GM21737 (cell line): ENCODE data around the gene PRDM16.

Experiments
- ATAC-seq: cut with Tn5 transposase; IDR thresholded peaks from one replicate; pipeline ENCODE4 v1.9.1; 2021; ENCODE audit warnings: mild to moderate bottlenecking, moderate library complexity; ENCODE audit not compliant: unreplicated experiment

The PRDM16 gene

DNA sequence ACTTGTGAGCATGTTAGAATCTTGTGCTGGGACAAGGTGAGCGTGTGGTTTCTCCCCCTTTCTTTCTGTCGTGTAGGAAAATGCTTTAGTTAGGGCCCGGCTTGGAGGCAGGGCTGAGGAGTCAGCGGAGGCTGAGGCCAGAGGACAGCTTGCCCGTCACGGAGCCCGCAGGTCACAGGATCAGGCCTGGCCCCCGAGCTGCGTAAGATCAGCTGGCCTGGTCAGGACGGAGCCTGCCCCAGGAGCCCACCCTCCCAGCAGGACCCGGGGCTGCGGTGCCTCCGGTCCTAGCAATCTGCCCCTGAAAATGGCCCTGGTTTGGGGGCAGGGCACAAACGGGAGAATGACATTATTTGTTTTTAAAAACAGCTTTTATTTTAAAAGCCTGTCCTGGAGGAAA is 52.0 kb downstream of the PRDM16 start:
- ATAC-seq = no peak

DNA sequence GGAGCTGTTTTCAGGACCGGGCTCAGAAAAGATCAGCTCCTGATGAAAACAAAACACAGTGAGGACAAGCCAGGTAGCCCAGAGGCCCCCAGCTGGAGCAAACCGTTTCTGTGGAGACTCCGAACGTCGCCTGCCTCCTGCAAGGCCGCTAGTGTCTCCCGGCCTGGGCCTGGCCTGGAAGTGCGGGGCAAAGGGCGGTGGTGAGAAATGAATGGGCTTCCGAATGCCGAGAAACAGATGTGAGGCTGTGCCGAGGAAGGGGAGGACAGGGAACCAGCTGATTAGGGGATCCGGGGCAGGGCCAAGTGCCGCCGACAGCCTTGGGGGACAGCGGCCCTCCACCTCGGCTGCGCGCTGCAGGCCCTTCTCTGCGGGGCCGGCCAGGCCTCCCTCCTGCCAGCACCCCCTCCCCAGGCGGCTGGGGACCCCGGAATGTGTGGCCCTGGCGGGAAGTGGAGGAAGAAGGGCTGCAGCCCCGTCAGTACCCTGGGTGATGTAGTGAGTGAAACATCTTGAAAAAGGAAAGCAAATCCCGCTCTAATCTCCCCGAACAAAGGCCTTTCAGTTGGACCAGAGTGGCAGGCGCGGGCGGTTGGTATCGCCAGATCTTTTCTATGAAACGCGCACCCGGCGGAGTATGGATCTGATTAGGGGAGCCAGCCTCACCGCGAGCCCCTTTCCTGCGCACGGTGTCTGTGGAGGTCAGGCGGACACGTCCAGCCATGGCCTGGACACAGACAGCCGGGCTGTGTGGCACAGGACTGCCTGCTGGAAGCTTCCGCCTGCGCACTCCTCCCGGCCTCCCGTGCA is 52.6 kb downstream of the PRDM16 start:
- no peak for ATAC-seq

DNA sequence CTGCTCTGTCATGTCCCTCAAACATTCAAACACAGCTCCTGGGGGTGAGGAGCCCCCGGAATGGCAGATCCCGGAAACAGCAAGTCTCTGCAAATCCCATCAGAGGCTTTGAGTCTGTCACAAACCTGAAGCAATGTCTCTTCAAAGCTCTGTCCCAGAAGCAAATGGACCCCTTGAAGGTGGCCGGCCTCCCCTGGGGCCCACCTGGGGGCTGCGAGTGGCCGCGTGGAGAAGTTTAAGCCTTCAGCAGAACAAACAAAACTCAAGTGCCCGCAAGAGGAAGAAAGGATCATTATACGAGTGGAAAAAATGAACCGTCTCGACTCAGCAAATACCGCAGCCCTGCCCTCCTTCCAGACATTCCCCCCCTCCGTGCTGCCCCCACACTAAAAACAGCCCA is 53.3 kb downstream of the PRDM16 start:
- no peak for ATAC-seq

DNA sequence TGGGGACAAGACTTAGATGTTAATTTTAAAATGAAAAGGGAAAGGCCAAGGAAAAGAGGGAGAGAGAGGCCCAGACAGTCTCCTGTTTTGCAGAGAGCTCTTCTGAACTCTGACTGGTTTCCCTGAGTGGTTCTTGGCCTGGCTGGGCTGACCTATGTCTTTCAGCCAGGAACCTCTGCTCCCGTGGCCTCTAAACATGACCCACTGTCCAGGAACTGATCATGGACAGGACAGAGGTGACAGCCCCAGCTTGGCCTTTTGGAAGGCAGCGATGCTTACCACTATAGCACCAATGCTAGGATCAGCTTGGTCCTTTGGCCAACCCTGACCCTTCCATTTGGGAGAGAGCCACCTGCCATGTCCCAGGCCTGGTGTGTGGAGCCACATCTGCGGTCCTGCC is 55.2 kb downstream of the PRDM16 start:
- ATAC-seq = no peak

DNA sequence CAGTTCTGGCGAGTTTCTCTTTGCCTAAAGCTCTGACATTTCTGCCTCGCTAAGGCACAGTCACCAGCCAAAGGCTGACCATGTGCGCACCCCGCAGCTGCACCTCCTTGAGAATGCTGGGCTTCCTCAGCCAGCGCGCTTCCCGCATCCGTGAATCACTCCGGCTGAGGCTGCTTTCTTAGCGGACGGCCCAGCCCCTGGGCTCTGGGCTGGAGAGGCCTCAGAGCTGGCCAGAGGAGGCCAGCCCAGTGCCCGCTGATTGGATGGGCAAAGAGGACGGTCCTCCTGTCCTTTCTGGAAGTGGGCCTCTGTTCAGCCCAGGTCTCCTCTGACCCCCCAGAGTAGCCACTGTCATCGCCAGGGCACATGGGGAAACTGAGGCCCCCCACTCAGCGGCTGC is 56.1 kb downstream of the PRDM16 start:
- no peak for ATAC-seq

DNA sequence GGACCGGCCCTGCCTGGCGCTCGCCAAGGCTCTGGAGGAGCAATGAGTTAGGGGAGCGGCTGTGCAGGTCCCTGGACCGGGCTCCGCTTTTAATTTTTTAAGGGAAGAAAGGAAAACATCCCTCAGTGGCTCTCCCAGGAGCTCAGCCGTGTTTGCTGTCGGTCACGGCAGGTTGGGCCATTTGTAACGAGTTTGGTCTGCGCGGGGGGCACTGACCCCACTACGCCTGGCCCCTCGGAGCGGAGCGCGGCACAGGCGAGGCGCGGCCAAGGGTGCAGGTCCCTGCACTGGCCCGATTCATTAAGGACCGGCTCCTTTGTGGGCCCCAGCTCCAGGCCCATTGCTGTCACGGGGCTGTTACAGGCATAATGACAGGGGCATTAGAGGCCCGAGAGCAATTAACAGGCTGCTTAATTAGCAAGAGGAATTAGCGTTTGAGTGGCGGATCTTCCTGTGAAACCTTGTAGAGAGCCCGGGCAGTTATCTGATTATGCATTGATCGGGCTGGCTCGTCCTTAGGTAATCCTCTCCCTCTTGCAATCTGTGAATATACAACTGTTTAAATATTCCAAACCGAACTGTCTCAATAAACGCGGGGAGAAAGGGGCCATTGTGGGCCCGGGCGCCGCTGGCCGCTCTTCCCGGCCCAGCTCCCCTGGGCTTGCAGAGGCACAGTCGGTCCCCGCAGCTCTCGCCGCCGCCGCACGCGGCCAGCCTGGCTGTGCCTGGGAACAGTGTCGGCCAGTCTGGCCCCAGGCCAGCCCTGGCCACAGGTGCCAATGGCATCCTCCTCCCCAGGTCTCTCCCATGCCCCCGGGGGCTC is 56.8 kb downstream of the PRDM16 start:
- no peak for ATAC-seq

DNA sequence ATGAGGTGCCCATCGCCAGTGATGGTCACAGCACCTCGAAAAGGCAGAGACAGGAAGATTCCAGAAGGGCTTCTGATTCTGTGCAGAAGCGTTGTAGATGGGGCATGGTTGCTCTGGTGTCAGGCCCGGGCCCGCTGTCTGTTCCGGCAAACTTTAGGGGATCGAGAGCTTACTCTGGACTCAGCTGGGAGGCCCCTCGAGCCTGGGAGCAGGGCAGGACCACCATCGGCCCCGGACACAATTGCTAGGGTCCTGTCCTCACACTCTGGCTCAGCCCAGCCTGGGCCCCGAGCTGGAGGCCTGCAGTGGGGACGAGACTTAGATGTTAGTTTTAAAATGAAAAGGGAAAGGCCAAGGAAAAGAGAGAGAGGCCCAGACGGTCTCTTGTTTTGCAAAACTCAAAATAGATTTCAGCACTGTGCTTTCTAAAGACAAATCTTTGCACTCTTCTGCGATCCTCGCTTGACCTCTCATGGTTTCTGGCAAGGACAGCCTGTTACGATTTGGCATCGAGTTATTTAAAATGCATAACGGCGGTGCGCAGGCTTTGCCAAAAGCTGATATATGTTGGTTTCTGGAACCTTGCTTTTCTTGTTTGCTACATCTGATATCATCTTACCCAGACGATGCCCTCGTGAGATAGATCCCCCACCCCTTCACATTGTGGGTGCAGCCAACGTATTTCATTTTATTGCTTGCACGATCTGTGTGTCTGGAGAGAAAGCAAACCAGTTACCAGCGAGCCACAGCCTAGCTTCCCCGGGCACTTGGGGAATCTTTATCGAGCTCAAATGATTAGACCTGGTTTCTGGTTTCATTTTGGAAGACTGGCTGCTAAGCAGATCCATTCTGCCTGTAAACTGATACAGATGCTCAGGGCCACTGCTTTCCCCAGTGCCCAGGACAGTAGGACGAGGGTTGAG is 58.0 kb downstream of the PRDM16 start:
- no peak for ATAC-seq

DNA sequence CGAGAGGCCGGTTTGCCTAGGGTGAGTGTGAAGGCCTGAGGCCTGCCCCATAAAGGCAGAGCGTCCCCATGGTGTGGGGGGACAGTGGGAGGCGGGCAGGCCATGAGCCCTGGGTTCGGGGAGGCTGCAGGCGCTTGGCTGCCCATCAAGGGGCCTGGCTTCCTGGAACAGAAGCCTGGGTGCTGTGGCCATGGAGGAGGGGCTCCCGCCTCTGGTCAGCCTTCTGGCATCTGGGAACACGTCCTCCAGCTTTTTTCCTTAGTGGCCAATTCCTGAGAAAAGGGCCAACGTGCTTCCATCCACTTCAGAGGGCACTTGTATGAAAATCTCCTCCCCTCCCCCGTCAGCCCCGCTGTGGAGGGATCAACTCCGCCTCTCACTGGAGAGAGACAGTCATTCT is 58.7 kb downstream of the PRDM16 start:
- ATAC-seq = no peak

DNA sequence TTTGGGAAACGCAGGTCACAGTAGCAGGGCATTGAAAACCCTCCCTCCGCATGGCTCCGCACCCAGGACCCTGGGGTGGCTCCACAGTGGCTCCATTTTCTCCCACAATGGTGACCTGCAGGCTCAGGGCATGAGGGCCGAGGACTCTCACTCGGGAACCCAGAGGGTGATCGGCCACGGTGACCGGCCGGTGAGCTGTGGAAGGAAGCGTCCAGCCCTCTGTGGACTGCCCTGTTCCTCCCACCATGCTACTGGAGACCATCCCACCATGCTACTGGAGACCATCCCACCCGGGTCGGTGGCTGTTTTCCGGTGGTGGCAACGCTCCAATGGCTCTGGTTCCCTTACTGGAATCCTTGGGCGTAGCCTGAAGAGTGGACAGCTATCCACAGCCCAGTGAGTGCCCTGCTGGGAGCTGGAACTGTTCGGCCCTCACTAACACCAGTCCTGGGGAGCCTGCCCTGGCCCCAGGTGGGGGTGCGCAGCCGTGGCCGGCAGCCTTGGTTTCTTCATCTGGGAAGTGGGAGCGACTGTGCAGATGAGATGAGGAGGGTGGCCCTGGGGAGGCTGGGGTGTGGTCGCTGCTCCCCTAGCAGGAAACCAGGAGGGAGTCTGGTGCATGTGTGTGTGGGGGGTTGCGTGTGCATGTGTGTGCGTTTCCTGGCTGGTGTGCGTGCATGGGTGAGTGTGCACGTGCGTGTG is 59.6 kb downstream of the PRDM16 start:
- no peak for ATAC-seq

DNA sequence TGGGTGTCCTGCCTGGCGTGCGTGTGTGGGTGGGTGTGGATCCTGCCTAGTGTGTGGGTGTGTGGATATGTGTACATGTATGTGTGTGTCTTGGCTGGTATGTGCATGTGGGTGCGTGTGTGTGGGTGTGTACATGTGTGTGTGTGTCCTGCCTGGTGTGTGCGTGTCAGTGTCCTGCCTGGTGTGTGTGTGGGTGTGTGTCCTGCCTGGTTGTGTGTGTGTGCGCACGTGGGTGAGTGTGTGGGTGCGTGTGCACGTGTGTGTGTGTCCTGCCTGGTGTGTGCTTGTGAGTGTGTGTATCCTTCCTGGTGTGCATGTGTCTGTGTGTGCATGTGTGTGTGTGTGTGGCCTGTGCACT is 60.1 kb downstream of the PRDM16 start:
- no peak for ATAC-seq

DNA sequence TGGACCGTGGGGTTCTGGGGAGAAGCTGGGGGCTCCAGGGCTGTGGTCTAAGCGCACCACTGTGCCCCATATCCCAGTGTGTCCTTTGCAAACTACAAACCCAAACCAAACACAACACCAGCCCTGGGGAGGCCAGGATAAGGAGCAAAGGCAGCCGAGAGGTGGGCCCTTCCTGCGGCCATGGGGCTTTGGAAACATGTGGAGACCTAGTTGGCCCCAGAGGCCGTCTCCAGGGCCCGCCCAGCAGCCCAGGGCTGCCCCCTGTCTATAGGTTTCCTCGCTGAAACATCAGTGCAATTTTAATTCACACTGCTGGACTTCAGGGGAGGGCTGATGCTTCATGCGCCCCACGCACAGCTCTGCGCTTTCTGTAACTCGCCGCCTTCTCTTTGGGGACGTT is 61.3 kb downstream of the PRDM16 start:
- no peak for ATAC-seq

DNA sequence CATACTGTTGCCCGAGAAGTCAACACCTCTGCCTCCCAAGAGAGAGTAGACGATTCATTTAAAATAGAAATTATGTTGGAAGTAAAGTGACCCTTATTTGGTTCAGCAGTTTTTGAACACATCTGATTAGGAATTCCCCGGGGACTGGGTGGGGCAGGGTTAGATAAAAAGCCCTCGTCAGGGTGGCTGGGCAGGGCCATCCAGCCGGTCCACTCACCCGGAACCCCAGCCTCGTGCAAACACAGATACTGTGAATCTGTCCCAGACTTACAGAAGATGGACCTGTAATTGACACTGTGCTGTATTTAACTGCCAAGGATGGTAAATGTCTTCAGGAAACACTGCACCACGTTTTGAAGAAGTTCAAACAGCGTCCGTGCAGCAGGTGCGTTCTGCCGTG is 63.7 kb downstream of the PRDM16 start:
- no peak for ATAC-seq

DNA sequence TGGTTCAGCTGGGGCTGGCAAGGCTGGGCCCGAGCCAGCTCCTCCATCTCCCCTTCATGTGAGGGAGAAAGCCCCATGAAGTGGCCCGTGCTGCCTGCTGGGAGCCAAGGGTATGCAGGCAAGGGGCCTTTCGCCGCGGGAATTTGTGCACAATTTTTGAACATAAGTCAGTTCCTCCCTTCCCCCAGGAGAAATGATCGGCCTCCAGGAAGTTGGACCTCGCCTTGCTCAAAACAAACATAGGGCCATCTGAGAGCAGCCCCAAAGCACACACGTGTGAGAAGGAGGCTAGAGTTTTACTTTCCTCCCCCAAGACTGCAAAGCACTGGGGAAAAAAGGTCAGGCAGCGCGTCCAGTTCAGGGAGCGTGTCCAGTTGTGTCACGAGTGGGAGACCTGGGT is 64.7 kb downstream of the PRDM16 start:
- no peak for ATAC-seq

DNA sequence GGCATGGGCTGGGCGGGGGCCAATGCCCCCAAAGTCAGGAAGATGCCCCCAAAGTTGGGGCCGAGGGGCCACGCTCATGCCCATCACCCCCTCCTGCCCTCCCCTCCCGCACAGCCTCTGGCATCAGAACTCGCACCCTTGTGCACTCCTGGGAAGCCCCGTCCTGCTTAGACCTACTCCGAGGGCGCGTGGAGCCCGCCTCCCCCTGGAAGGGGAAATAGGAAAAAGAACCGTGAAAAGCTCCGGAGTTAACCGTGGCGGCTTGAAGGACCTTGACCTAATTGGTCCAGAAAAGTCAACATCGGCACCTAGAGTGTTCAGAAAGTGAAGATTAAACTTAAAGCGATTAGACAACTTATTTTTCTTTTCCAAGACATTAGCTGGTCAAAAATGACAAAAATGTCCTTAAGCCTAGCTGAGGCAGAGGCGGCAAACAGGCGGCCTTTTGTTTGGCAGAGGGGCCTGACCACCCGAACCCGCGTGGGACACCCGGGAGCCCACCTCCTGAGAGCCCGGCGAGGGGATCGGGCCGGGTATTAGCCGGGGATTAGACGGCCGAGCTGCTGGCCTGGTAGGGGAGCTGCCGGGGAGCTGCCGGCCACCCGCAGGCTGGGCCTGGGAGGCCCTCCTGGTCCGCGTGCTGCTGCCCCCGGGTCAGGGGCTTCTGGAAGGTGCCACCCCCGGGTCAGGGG is 65.5 kb downstream of the PRDM16 start:
- ATAC-seq = no peak

DNA sequence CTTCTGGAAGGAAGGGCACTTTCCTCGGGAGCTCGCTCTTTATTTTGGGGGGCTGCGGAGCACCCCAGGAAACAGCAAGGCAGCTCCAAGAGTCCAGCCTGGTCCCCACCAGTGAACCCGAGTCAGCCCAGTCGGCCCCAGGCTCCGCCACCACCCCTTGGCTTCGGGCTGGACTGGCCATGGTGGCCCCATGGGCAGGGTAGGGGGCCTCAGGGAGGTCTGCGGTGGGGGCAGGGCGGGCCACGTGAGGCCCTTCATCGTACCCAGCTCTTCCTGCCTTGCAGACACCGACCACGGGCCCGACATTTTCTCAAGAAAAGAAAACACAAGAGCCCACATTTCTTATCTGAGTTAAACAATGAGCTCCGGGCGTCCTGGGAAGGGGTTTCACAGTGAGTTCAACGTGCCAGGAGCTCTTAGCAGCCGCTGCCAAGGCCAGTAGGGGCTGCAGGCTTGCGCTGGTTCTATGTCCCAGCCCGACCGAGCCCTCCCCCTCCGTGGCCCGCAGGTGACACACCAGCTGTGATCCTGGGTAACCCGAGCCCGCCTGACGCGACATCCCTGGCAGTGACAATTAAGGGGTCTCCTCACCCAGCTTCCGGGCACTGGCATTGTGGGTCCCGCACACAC is 66.2 kb downstream of the PRDM16 start:
- ATAC-seq = no peak

DNA sequence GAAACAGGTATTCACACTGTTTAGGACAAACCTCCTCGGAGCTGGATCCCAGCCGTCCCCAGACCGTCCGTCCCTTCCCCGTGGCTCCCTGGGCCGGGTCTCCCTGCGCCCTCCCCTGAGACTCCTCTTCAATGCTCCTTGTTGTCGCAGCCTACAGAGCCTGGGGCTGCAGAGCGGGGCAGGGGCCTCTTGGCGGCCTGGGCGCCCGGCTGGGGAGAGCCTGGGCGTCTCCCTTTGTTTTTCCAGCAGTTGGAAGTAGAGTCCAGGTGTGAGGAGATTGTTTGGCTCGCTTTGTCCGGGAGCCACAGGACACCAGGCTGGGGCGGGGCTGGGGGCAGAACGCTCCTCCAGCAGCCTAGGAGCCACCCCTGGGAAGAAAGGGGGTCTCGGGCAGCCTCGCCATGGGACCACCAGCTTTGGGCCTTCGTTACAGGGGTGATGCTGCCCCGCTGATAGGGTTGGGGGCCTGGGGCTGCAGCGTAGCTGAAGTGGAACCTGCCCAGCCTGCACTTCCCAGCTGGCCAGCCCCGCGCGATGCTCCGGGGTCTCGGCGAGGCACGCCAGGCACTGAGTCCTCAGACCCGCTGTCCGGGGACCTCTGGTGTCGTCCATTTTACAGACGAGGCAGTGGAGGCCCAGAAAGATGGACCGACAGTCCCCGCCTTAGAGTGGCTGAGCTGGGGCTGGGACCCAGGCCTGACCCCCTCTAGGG is 66.9 kb downstream of the PRDM16 start:
- ATAC-seq = no peak

DNA sequence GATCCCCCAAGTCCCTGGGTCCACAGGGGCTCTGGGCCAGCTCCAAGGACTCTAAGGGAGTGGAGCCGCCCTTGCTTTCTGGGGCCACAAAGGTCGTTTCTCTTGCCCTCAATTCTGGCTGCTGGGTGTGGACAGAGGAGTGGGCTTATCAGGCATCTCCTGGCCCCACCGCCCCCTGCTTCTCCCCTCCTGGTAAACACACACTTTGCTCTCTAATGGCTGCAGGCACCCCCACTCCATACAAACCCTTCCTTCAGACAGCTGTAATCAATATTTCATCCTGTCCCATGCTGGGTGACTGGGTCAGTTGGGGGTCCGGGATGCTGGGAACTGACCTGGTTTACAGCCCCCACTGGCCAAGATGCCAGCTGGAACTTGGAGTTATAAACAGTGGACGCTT is 67.5 kb downstream of the PRDM16 start:
- ATAC-seq = no peak

DNA sequence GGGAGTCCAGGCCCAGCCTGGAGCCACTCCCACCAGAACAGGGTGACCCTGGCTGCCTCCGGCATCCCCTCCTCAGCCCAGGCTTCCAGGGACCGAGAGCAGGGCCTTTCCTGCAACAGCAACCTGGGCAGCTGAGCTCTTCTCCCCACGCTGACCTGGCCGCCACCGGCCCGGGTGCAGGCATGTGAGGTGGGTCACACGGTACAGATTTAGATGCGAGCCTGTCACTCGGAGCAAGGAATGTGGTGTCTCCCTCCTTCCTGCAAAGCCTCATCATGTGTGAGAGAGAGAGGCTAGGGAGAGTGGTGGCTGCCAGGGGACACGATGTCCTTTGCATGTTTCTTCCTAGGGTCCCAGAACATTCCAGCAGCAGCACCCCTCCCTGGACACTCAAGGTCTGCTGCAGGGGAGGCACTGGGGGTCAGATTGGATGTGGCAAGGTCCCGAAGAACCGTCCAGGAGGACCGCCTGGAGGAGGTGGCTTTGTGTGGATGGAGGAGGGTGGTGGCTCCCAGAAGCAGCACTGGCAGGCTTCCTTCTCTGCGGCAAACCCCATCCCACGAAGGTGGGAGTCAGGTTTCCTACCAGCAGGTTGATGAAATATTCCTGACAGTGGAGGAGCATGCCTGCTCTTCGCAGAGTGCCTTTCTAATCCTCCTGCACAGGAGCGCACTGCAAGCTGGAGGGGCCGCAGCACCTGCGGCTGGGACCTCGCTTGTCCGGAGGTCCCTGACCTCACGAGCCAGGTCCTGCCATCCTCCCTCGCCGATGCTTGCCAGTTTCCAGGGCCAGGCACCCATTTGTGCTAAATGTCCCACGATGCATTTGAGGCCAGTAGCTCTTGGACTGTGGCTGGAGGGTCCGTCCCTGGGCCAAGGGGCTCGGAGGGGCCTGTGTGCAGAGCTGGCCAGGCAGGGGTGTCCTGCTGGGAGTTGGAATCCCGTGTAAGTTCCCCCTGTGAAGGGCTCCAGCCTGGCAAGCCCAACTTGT is 68.4 kb downstream of the PRDM16 start:
- no peak for ATAC-seq
